ENCODE data around the gene NCOA5. TPM values are rescaled to one million over a fixed set of nuclear protein-coding genes. Genes with fewer than 3 reads are reported as not detected.

The NCOA5 gene
- total and polyA plus RNA-seq, 10 donors = 14.3 to 33.2 (median 27.7) TPM

GRCh38 chr20:46058599-46059281 is 31.0 kb downstream of the NCOA5 start:
- WGBS, 5 donors = 27 to 65% (median 29%) methylated on average over 17 to 35 of the region's 35 CpGs
- H3K36me3 ChIP-seq = peaks cover 13 to 47% (median 27%) of the 10 kb centered on the region in 6 donors
- TF ChIP-seq POLR2A (IDR thresholded peaks at IDR 0.05) (no peak), POLR2AphosphoS5 (IDR thresholded peaks at IDR 0.05) (peak in 2 of 3 donors; percentile 21 to 39)
- no peaks in the 10 kb centered on the region for H3K9me3 ChIP-seq
- H3K4me1 ChIP-seq = peaks cover 37 to 63% (median 52%) of the 10 kb centered on the region in 6 donors
- peak overlapping the region in 7 of 8 donors; percentile 13 to 58 (median 26) for H3K4me3 ChIP-seq
- DNase-seq = no peak
- H3K27ac ChIP-seq = no peak overlapping the region
- H3K27me3 ChIP-seq (replicated peaks in 1 of 7) = peaks cover 3 to 53% (median 20%) of the 10 kb centered on the region in 7 donors
- intact Hi-C loops (cut with DNase I; ENCODE audit: low total_unique reads) = no loop called here

GRCh38 chr20:46057856-46058598 is 31.7 kb downstream of the NCOA5 start:
- Histone ChIP-seq H3K4me1 (peaks cover 37 to 63% (median 52%) of the 10 kb centered on the region in 6 donors), H3K27me3 (replicated peaks in 1 of 7) (peaks cover 3 to 53% (median 20%) of the 10 kb centered on the region in 7 donors), H3K9me3 (no peaks in the 10 kb centered on the region), H3K4me3 (peak overlapping the region in 7 of 8 donors; percentile 13 to 58 (median 26)), H3K27ac (no peak overlapping the region), H3K36me3 (peaks cover 9 to 40% (median 20%) of the 10 kb centered on the region in 6 donors)
- WGBS, 5 donors = 7 to 22% (median 11%) methylated on average over 44 to 66 of the region's 66 CpGs
- DNase-seq = peak; percentile 88
- intact Hi-C loops (cut with DNase I; ENCODE audit: low total_unique reads) = no loop called here
- TF ChIP-seq CTCF (IDR thresholded peaks at IDR 0.05 in 8 of 11, conservative IDR thresholded peaks at IDR 0.05 in 3 of 11) (peak in 2 of 11 experiments; percentile 19 to 27), POLR2AphosphoS5 (IDR thresholded peaks at IDR 0.05) (no peak)

- no peak for DNase-seq
- intact Hi-C loops (cut with DNase I; ENCODE audit: low total_unique reads) = no loop called here
- 14 to 27% (median 21%) methylated on average over 28 to 65 of the region's 65 CpGs for WGBS, 5 donors
- Histone ChIP-seq H3K27ac (no peak overlapping the region), H3K9me3 (no peaks in the 10 kb centered on the region), H3K27me3 (replicated peaks in 1 of 7) (peaks cover 3 to 53% (median 20%) of the 10 kb centered on the region in 7 donors), H3K36me3 (peaks cover 2 to 31% (median 12%) of the 10 kb centered on the region in 6 donors), H3K4me1 (peaks cover 37 to 55% (median 50%) of the 10 kb centered on the region in 6 donors), H3K4me3 (peak overlapping the region in 6 of 8 donors; percentile 14 to 58 (median 26))
- TF ChIP-seq POLR2A (IDR thresholded peaks at IDR 0.05) (no peak), POLR2AphosphoS5 (IDR thresholded peaks at IDR 0.05) (no peak), CTCF (IDR thresholded peaks at IDR 0.05 in 8 of 11, conservative IDR thresholded peaks at IDR 0.05 in 3 of 11) (no peak)
Observed at GRCh38 chr20:46056970-46057855, 32.5 kb downstream of the NCOA5 start.
